ENCODE measurements around the gene FUCA2.

DNA sequence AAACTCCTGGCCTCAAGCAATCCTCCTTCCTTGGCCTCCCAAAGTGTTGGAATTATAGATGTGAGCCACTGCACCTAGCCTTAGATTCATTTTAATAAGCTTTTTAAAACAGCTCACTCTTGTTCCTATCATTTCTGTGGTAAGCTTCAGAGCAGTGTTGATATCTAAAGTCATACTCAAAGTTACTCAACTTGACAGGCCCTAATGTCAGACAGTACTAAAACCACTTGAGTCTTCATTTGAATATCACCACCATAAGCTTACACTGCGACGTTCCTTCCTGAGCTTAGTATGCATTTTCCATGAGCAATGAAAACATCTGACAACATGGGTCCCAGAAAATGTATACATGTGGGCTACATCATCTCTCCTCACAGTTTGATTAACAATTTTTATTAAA is 6.0 kb downstream of the FUCA2 start:
- TF ChIP-seq, protein P1, sequence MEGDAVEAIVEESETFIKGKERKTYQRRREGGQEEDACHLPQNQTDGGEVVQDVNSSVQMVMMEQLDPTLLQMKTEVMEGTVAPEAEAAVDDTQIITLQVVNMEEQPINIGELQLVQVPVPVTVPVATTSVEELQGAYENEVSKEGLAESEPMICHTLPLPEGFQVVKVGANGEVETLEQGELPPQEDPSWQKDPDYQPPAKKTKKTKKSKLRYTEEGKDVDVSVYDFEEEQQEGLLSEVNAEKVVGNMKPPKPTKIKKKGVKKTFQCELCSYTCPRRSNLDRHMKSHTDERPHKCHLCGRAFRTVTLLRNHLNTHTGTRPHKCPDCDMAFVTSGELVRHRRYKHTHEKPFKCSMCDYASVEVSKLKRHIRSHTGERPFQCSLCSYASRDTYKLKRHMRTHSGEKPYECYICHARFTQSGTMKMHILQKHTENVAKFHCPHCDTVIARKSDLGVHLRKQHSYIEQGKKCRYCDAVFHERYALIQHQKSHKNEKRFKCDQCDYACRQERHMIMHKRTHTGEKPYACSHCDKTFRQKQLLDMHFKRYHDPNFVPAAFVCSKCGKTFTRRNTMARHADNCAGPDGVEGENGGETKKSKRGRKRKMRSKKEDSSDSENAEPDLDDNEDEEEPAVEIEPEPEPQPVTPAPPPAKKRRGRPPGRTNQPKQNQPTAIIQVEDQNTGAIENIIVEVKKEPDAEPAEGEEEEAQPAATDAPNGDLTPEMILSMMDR (conservative IDR thresholded peaks at IDR 0.05; ENCODE audit: low read length) = no peak
- TF ChIP-seq EZH2phosphoT487 (IDR thresholded peaks at IDR 0.05; ENCODE audit: borderline replicate concordance) = no peak
